Ovary (tissue), 3 donors: Measurements from ENCODE around the gene UBE2D1.

Experiments used
- EP300 ChIP-seq: sonication (generic); formaldehyde crosslinking; IDR thresholded peaks from one replicate; pipeline ENCODE4 v1.6.1; 2017; ENCODE audit warnings: antibody characterized with exemption
- POLR2A ChIP-seq: fragments of 450-650 bp; IDR thresholded peaks from one replicate; pipeline ENCODE4 v1.6.1; 2017; ENCODE audit warnings: antibody characterized with exemption, mild to moderate bottlenecking, moderate library complexity
- TF ChIP-seq, protein P1 (sequence below), 3 donors: fragments of 450-650 bp in 2 of 3; fragments of 200-600 bp in 1 of 3; IDR thresholded peaks; one replicate each; pipeline versions ENCODE4 v1.5.1 to v1.8.0; 2016 to 2022; ENCODE audit warnings: antibody characterized with exemption in 3 of 3, mild to moderate bottlenecking in 1 of 3
- donor health status: DM: no; HTN: no; CAD: no.

DNA sequence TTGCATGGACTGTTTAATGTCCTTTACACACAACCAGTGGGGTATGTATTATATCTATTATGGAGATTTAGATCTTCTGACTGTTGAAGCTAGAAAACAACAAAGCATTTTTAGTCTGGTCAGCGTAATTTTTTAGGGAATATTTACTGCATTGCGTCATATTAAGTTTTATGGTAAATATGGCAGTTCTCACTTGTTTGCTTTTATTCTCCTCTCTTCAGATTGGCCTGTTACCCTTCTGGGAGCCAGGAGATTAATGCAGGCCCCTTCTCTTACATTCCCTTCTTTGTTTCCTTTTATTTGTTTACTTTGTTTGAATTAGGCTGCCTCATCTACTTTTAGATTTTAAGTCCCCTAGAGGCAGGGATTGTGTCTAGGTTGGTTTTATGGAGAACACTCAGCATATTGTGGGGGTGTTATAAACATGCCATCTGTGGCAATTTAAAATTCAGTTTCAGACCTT, 13.8 kb downstream of the UBE2D1 start:
- TF ChIP-seq, protein P1, sequence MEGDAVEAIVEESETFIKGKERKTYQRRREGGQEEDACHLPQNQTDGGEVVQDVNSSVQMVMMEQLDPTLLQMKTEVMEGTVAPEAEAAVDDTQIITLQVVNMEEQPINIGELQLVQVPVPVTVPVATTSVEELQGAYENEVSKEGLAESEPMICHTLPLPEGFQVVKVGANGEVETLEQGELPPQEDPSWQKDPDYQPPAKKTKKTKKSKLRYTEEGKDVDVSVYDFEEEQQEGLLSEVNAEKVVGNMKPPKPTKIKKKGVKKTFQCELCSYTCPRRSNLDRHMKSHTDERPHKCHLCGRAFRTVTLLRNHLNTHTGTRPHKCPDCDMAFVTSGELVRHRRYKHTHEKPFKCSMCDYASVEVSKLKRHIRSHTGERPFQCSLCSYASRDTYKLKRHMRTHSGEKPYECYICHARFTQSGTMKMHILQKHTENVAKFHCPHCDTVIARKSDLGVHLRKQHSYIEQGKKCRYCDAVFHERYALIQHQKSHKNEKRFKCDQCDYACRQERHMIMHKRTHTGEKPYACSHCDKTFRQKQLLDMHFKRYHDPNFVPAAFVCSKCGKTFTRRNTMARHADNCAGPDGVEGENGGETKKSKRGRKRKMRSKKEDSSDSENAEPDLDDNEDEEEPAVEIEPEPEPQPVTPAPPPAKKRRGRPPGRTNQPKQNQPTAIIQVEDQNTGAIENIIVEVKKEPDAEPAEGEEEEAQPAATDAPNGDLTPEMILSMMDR (IDR thresholded peaks at IDR 0.05) = no peak
- no peak for TF ChIP-seq POLR2A
- TF ChIP-seq EP300 = no peak
